Medulla oblongata (tissue), 1 donor: ENCODE measurements around the gene STON2.
"Not testable (repeated sequence)": the region's sequence is repeated elsewhere in the genome, so short reads cannot be mapped to it uniquely, and the experiment has no call there.

Experiments
- DNase-seq: peaks from one replicate; pipeline ENCODE4 v3.0.0-alpha.2; 2015; ENCODE audit errors: extremely low spot score

STON2 gene

DNA sequence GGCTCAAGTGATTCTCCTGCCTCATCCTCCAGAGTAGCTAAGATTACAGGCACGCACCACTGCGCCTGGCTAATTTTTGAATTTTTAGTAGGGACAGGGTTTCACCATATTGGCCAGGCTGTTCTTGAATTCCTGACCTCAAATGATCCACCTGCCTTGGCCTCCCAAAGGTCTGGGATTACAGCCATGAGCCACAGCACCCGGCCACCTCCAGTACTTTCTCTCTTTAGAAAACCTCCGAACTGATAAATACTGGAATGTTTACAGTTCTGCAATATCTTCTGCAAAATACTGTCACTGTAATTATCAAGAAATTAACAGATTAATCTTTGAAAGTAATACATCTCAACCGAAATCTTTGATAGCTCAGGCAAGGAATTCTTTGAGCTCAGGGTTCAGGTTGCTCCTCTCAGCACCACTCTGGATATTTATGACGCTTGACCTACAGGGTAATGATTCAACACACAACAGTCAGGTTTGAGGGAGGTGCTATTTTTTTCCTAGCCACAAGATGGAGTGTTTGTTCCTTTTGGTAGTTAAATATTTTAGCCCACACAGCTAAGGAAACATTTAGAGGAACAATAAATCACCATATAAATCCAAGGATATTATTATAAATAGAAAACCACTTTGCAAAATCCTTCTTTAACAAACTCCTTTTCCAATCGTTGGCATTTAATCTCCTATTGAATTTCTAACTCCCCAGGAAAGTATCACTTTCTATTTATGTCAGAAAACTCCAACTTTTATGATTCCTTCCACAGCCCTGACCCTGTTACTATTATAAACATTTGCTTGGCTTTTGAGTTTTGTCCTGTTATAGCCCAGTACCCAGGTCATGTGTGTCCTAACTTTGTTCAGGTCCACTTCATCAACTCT lies 130.8 kb downstream of the STON2 start:
- DNase-seq = peak; percentile 85

DNA sequence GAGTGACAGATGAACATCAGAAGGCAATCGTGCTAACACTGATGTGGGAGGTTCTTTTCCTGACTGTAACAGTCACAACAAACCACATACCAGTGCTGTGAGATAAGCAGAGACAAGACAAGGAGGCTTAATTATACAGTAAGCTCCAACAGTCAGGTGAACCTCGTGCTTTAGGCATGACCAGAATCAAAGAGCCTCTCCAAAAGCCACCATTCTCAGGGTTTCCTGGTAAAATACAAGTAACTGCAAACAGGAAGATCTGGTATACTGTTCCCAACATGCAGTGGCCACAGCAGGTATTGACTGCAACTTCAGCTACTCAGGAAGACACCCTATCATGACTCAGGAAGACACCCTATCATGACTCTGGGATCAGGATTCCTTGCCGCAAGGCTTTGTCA lies 132.1 kb downstream of the STON2 start:
- no peak for DNase-seq

DNA sequence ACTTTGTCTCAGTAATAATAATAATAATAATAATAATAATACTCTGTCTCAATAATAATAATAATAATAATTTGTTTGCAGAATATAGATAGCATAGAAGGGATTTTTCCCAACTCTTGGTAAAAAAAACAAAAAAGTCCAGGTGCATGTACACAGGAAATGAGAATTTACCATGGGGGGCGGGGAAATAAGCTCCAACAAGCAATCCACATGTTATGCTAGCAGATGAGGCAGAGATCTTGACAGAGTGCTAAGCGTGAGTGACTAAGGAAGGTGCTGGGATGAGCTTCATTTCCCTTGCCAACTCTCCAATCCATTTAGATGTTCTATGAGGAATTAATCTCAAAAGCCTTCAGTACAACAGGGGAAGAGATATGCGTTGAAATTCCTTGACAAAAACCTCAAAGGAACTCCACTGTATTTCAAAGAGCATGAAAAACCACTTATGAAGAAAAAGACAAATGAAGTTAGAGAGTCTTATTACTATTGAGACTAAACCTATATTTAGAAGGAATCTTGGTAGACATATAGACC lies 134.4 kb downstream of the STON2 start:
- DNase-seq = no peak

DNA sequence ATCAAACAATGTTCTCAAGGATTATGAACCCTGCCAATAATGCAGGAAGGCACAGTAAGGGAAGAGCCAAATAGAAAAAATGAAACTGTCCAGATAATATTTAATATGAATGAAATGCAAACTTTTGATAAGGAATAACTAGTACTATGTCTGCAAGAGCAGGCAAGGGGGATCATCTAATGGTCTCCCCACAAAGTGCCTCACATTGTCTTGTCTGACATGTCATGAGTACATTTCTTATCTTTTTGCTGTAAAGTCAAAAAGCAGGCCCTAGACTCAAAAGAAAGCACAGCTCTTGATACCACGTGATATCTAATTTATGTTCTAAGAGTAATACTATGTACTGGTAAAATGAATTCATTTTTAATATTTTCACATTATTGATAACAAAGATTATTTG lies 135.5 kb downstream of the STON2 start:
- DNase-seq = no peak

DNA sequence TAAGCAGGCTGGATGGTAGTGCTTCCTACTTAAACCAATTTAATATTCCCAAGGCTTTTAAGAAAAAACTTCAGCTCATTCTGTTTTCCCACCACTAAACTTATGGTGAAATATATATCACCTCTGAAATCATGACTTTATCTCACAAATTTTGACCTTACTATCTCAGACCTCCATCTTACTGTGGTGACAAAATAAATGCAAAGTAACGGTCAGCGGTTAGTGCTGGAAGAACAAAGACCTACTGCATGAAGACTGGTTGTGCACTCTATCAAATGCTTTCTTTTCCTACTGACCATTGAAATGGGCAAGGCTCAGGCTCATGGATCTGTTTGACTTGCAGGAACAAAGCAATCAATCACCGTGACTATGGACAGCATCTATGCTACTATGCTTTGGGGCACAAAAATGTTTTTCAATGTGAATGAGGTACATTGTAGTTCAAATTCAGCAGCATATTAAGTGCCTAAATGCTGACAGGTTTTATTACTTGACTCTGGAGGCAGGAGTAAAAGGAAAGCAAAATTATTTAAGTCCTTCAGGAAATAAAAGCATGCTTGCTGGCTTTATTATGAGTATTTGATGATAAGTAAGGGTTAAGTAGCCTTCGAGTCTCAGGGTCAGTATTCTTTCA lies 136.2 kb downstream of the STON2 start:
- no peak for DNase-seq

DNA sequence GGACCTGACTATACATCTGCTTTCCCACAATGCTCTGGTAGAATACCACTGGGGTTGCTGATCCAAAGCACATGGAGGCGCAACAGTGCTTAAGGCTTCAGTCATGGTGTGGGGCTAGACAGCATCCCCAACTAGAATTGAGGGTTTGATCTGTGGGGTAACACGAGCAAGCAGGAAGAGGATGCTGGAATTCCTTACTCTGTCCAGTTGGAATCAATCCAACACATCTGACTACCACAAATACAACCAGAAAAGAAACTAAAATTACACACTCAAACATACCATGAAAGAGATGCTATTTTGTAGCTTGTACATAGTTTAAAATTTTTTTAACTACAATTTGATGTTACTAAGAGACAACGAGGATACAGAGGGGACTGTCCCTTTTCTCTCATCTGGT lies 138.9 kb downstream of the STON2 start:
- no peak for DNase-seq

DNA sequence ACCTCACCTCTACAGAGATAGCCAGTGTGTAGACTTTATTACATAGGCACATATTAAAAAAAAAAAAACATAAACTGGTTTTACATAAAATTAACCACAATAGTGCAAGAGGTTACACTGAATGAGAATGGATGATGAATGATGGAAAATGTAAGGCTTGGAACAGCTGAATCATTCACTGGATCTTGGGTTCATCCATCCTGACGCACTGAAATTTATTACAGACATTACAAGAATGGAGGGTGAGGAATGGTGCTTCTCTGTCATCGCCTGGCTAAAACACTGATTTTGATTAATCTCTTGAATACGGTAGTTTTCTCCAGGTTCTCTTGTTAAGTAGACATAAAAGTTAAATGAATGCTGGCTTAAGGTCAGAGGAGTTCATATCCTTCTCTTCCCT lies 139.4 kb downstream of the STON2 start:
- no peak for DNase-seq

DNA sequence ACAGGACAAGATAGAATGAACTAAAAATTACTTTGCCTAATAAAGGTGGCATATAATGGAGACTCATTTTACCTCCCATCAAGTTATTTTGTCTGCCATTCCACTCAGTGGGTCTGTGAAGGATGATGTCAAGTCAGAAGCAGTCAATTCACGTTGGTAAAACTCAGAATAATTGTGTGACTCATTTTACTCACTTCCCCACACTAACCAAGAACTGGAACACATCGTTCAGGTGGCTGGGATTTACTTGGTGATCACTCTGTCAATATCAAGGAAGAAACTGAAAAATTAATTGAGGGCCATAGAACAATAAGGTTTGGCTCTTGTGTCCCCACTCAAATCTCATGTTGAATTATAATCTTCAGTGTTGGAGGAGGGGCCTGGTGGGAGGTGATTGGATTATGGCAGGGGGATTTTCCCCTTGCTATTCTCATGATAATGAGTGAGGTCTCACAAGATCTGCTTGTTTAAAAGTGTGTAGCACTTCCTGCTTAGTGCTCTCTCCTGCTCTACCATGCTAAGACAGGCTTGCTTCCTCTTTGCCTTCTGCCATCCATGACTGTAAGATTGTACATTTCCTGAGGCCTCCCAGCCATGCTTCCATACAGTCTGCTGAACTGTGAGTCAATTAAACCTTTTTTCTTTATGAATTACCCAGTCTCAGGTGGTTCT lies 143.7 kb downstream of the STON2 start:
- DNase-seq = no peak

DNA sequence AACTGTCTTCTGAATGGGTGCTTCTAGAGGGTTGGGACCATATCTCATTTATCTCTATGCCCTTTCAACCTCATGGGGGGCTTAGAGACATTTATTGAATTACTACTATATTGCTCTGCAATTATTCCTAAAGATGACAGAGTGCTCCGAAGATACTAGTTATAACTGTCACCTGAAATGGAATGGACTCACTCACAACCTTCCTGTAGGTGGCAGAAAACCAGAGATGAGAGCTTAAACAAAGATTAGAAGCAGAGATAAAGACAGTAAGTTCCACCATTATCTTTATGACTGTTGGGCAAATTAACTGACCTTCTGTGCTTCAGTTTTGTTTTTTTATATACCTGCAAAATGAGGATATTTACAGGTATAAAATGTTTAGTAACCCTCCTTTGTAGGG lies 147.8 kb downstream of the STON2 start:
- DNase-seq = no peak

DNA sequence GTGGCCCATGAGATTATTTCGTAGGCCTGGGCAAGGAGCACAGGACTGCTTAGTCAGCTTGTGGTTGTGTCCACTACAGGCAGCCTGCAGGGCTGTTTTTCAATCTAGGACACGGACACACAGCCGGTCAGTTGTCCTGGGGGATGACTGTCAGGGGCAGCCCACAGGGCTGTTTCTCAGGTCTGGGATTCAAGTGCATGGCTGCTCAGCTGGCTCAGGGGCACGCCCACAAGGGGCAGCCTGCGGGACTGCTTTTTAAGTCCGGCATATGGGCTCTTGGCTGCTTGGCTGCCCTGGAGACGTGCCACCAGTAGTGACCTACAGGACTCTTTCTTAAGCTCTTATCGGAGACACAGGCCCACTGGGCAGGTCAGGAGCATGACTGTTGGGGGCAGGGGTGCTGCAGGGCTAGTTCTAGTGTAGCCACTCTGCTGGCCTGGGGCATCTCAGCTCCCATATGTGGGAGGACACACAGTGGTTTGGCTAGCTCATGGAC lies 152.8 kb downstream of the STON2 start:
- no peak for DNase-seq

DNA sequence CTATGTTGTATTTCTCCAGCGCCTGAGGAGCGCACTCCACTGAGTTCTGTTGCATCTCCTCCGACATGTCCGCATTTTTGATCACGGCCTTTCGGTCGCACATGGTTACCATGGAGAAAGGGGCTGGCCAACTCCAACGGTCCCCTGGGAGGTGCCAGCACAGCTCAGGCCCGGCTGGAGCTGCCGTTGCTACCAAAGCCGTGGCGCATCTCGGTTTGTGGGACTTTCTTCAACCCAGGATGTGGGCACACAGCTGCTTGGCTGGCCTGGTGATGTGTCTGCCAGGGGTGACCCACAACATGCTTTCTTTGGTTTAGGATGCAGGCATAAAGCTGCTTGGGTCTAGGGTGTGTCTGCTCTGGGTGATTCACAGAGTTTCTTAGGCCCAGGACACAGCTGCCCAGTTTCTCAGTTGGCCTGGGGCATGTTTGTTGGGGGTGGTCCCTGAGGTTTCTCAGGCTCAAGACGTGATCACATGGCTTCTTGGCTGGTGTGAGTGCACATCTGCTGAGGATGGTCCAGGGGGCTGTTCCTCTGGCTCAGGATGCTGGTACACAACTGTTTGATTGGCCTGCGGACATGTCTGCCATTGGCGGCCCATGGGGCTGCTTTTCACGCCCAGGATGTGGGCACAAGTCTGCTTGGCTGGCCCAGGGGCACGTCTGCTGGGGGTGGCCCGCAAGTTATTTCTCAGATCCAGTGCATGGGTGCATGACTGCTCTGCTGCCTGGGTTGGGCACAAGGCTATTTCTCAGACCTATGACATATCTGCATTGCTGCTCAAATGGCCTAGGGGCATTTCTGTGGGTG lies 153.5 kb downstream of the STON2 start:
- DNase-seq = no peak

DNA sequence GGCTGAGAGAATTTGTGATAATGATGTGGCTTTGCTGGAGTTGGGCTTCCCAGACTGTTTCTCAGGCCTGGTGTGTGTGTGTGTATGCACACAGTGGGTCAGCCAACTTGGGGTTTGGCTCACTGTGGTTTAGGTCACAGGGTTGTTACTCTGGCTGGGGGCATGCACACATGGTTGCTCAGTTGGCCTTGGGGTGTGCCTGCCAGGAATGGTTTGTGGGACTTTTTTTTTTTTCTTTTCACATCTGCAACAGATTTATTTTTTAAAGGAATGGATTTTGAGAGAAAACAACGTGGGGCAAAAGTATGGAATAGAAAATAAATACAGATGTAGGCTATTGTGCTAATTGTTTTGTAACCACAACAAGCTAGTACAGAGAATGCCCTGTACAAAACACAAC lies 154.4 kb downstream of the STON2 start:
- no peak for DNase-seq

DNA sequence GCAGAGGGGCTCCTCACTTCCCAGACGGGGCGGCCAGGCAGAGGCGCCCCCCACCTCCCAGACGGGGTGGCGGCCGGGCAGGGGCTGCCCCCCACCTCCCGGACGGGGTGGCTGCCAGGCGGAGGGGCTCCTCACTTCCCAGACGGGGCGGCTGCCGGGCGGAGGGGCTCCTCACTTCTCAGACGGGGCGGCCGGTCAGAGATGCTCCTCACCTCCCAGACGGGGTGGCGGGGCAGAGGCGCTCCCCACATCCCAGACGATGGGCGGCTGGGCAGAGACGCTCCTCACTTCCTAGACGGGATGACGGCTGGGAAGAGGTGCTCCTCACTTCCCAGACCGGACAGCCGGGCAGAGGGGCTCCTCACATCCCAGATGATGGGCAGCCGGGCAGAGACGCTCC lies 155.7 kb downstream of the STON2 start:
- DNase-seq = not testable (repeated sequence)

DNA sequence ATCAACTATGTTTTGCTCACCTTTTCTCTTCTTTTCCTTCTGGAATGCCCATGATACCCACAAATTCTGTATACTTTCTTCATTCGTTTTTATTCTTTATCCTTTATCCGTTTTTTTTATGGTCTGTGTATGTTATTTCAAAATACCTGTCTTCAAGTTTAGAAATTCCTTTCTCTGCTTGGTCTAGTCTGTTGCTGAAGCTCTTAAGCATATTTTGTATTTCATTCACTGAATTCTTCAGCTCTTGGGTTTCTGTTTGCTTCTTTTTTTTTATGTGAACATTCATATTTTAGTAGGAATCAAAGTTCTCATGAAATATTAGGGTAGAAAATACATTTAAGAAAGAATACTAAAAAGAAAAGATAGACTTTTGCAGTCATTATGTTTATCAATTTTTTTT lies 156.6 kb downstream of the STON2 start:
- DNase-seq = no peak

DNA sequence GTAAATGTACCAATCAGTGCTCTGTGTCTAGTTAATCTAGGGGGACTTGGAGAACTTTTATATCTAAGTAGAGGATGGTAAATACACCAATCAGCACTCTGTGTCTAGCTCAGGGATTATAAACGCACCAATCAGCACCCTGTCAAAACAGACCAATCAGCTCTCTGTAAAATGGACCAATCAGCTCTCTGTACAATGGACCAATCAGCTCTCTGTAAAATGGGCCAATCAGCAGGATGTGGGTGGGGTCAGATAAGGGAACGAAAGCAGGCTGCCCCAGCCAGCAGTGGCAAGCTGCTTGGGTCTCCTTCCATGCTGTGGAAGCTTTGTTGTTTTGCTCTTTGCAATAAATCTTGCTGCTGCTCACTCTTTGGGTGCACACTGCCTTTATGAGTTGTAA lies 163.3 kb downstream of the STON2 start:
- DNase-seq = not testable (repeated sequence)

DNA sequence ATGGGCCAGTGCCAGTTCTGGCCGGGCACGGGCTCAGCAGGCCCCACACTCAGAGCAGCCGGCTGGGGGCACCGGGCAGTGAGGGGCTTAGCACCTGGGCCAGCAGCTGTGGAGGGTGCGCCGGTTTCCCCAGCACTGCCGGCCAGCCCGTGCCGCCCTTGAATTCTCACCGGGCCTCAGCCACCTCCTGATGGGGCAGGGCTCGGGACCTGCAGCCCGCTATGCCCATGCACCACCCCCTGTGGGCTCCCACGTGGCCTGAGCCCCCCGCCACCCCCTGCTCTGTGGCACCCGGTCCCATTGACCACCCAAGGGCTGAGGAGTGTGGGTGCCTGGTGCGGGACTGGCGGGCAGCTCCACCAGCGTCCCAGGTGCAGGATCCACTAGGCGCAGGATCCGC lies 164.0 kb downstream of the STON2 start:
- no peak for DNase-seq

DNA sequence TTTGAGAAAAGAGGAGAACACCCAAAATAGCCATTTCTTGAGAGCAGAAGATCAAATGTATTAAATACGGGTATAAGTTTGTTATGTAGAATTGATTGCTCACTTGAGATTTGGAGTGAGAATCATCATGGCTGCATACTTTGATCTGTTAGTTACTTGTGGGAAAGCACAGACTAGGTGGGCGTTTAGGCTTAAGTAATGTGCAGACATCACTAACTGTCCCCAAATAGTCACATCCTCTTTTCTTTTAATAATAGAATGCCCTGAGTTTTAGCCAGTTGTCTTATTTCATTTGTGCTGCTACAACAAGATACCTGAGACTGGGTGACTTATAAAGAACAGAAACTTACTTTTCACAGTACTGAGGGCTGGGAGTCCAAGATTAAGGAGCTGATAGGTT lies 165.0 kb downstream of the STON2 start:
- no peak for DNase-seq

DNA sequence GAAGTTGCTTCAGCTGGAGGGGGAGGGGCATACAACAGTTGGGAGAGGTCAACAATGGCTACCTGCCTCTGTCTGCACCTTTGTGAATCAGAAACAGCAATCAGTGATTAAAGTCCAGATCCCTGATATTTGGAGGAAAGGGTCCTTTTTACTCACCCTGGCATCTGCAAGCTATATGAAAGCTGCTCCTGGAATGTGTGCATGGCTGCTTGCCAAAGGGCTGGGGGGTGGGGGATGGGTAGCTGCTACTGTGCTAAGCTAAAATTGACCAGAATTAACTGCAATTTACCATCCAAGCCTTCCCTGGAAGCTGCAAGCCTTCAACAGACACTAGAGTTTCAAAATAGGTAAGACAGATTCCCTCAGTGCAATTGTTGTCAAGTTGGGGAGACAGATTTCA lies 165.8 kb downstream of the STON2 start:
- DNase-seq = no peak

DNA sequence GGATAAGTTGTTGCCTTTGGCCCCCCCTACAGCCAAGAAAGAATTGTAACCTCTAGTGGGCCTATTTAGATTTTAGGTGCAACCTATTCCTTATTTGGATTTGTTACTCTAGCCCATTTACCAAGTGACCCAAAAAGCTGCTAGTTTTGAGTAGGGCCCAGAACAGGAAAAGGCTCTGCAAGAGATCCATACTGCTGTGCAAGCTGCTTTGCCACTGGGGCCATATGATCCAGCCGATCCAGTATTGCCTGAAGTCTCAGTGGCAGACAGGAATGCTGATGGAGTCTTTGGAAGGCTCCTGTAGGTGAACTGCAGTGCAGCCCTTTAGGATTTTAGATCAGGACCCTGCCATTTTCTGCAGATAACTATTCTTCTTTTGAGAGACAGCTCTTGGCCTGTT lies 166.5 kb downstream of the STON2 start:
- no peak for DNase-seq

DNA sequence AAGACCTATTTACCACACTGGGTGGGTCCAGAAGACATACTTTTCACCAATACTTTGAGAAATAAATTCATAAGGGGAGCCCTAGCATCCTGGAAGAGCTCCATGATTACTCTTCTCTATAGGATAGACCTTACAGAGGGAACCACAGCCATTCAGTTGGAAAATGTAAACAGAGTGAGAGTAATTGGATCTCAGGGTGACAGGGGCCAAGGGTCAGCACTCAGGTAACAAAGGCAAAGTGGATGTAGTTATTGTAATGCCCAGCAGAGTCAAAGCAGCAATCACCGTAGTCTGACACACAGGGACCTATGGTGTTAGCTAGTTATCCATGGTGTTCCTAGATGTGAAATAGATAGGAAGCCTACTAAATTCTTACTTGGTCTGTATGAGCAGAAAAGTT lies 168.6 kb downstream of the STON2 start:
- DNase-seq = no peak

DNA sequence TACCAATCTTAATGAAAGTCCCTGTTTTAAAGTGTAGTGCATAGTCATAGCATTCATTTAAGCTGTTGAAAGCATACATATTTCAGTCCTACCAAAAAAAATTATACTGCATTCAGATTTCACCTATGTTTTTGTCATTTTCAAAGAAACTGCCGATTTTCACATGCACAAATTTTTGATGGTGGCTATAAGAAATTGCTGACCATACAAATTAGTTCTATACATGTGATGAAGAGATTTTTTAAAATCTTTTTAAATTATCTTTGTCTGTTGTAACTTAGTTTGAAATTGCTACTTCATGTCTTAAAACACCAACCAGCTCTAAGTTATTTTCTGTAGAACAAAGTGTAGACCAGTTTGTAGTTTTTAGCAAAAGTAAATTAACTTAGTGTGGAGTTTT lies 175.9 kb downstream of the STON2 start:
- no peak for DNase-seq

DNA sequence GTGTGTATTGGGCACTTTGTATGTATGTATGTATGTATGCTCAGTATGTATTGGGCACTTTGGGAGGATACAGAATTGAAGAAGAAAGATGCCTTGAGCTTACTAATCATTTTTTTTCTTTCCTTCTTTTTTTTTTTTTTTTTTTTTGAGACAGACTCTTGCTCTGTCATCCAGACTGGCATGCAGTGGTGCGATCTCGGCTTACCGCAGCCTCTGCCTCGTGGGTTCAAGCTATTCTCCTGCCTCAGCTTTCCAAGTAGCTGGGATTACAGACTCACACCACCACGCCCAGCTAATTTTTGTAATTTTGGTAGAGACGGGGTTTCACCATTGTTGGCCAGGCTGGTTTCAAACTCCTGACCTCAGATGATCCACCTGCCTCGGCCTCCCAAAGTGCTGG lies 176.3 kb downstream of the STON2 start:
- not testable (repeated sequence) for DNase-seq
